CD1c-positive myeloid dendritic cell (primary cell): ENCODE measurements around the gene DPT.

Source experiments
- DNase-seq: peaks from one replicate; pipeline ENCODE4 v3.0.0-alpha.2; 2016; ENCODE audit errors: extremely low spot score

The DPT gene

DNA sequence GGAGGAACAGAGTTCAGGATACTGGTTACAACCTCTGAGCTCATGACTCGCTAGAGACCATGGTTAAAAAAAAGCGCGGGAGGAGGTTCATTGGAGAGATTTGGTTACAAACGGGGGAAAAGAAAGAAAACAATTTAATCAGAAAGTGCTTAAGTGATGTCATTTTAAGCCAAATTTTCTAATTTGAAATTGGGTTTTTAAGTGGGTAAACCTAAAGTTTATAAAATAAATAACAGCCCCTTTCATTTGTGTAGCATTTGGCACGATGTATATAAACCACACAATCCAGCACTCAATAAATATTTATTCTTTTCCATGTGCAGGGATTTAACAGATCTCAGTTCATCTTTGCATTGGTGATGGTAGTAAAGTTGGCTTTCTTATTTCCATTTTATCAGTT is 7.0 kb upstream of the DPT start:
- no peak for DNase-seq

GRCh38 chr1:168734946-168735345 is 5.9 kb upstream of the DPT start:
- no peak for DNase-seq

- no peak for DNase-seq
Measured at GRCh38 chr1:168734271-168734670, 5.3 kb upstream of the DPT start.

- no peak for DNase-seq
Measured at GRCh38 chr1:168733241-168733640, 4.2 kb upstream of the DPT start.

DNA sequence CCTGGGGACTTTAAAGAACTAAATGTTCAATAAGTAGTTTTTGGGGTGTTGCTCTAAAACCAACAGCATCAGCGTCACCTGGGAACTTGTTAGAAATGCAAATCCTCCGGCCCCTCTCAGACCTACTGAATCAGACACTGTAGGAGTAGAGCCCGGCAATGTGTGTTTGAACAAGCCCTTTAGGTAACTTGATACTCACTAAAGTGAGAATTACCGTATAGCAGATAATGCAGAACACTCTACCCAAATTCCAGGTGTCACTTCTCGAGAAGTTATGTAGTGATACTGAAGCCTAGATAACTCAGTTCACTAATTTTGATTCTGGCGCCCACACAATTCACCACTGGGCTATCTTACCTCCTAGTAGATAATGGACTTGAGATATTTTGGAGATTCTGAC is 3.7 kb upstream of the DPT start:
- no peak for DNase-seq

GRCh38 chr1:168731244-168731953 is 2.4 kb upstream of the DPT start:
- DNase-seq = no peak

DNA sequence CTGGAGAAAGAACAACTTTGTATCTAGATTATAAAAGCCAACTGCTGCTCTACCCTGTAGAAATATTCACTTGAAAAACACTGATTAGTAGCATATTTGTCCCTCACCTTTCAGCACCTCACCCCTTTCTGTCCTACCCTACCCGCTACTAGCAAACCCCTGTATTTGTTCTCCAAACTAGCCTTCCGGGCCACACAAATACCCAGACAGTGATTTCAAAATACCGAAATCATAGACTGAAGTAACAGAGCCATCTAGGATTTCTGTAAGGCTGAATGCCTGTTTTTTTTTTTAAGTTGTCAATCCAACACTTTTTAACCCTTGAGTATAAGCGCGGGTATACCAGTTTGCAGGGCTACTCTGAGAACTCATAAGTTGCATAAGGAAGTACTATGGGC is 398 bp upstream of the DPT start:
- no peak for DNase-seq

GRCh38 chr1:168726719-168727118 is 2.3 kb downstream of the DPT start:
- DNase-seq = no peak

GRCh38 chr1:168726281-168726680 is 2.7 kb downstream of the DPT start:
- no peak for DNase-seq

DNA sequence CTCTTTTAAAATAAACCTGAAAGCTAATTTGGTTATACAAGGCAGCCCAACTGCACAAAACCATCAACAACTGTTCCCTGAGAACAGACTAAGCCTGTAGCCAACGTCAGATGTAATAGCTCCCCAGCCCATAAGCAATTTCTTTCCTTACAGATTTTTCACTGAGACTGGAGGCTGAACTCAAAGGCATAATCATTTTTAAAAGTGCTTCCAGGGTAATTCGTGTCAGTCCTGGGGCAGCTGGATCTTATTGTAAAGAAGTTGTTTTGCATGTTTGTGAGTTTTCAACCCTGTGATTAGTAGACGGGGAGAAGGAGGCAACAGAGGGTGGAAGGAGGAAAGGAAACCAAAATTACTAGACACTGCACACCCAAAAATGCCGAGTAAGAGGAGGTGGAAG is 3.2 kb downstream of the DPT start:
- no peak for DNase-seq

GRCh38 chr1:168725060-168725459 is 3.9 kb downstream of the DPT start:
- DNase-seq = no peak

GRCh38 chr1:168723000-168723399 is 6.0 kb downstream of the DPT start:
- DNase-seq = no peak

DNA sequence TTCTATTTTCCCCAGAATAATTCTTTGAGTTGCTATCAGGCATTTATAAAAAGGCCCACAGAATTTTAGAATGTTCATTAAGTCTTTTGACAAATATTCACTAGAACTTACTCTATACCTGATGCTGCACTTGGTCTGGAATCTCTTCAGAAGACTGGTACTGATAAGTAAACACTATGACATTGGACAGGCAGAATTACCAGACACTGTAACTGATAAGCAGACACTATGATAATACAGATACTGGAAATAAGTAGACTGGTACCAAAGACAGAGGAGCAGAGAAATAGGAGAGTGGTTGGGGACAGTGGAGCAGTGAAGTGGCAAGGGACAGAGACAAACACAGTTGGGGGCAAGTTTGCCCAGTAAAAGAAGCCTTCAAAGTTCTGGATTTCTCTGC is 8.2 kb downstream of the DPT start:
- DNase-seq = no peak

- no peak for DNase-seq
Measured at GRCh38 chr1:168719306-168720111, 9.5 kb downstream of the DPT start.

- no peak for DNase-seq
Measured at GRCh38 chr1:168717906-168718891, 10.8 kb downstream of the DPT start.

- no peak for DNase-seq
Measured at GRCh38 chr1:168714012-168714411, 15.0 kb downstream of the DPT start.

GRCh38 chr1:168709405-168710363 is 19.3 kb downstream of the DPT start:
- no peak for DNase-seq

DNA sequence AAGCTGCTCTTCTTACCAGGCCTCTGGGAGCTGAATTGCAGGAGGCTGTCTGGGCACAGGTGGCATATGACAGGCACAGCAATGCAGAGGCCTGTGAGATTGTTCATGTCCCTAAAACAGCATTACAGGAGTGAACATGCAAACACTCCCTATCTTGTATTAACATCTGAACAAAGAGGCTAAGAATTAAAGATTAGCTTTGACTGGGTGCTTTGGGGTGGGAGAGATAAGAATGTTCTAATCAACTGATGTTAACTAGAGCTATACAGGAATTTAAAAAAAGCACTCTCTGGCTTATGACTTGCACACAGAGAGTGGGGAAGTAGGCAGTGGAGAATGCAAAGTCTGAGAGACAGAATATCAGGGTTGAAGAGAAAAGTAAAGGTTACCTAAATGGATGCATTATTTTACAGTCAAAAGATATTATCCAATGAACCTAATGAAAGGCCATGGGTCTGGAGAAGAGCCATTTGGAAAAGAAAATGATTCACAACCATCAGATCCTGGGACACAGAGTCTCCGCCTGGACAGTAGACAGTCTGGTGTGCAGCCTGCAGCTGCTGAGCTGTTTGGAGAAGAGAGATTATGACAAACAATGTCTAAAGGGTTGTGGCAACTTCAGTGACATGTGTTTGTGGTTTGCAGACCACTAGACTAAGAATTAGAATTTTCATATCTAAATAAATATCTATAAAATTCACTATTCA is 20.2 kb downstream of the DPT start:
- DNase-seq = no peak

- no peak for DNase-seq
Measured at GRCh38 chr1:168706391-168706992, 22.5 kb downstream of the DPT start.
